ENCODE results near the gene TRDN.

DNA sequence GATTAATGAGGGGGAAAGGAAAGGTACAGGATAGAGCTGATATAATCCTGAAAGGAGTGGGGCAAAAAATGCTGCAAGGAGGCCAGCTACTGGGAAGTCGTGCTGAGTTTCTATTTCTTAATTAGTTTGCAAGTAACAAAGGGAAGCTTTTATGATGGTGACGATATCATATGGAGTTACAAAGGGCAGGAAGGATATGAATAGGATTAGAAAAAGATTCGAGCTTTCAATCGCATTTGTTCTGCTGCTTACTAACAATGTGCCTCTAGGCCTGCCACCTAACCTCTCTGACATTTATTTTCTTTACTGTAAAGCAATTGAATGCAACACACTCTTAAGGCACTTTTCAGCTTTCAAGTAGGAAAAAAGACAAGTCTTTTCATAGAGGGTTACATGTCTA lies 421.5 kb downstream of the TRDN start:
- TF ChIP-seq POLR2A (IDR thresholded peaks at IDR 0.05): no peak
- no peak for TF ChIP-seq CTCF (IDR thresholded peaks at IDR 0.05)
- no peak for TF ChIP-seq EP300 (IDR thresholded peaks at IDR 0.05)

All from ovary (tissue), 3 donors.